GM21619 (cell line): Measurements from ENCODE around the gene ADD3.

Experiments
- ATAC-seq: cut with Tn5 transposase; IDR thresholded peaks from one replicate; pipeline ENCODE4 v1.9.1; 2021; ENCODE audit not compliant: unreplicated experiment

ADD3 gene

DNA sequence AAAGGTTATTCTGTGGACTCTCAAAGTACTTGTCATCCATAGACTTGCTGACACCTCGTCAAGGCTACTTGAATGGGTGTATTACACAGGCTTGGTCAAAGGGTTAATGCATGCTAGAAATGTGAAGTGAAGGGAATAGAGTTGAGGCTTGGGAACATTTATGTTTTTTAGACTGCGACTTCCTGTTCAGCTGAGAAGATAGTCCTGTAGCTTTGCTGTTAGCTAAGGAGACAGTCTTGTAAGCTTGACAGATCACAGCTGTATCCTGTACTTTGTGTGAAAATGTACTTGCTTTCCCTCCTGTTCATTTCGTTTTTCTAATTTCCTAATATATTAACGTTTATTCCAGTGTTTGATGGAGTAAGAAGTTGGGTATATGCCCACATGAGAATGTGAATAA lies 52.1 kb downstream of the ADD3 start:
- no peak for ATAC-seq

DNA sequence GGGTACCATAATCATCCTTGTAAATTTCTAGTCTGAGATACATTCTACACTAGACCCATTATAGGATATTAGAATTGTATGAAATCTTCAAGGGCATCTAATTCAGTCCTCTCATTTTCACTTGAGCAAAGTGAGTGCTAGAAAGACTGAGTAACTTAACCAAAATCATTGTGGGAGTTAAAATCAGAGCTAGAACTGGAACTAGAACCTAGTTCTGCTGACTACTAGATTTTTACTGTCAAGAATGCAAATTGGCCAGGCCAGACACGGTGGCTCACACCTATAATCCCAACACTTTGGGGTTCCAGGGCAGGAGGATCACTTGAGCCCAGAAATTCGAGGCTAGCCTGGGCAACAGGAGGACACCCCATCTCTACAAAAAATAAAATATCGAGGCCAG lies 53.9 kb downstream of the ADD3 start:
- no peak for ATAC-seq

DNA sequence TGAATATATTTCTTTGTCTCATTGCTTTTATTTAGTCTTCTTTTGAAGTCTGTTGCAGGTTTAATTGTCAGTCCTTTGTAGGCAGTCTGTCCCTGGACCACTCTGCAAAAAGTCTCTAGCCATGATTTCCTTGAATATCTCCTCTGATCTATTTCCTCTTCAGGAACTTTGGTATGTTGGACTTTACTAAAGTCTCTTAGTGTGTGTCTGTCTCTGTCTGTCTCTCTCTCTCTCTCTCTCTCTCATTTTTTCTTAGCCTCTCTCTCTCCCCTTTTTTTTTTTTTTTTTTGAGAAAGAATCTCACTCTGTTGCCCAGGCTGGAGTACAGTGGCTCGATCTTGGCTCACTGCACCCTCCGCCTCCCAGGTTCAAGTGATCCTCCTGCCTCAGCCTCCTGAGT lies 57.5 kb downstream of the ADD3 start:
- ATAC-seq: no peak

DNA sequence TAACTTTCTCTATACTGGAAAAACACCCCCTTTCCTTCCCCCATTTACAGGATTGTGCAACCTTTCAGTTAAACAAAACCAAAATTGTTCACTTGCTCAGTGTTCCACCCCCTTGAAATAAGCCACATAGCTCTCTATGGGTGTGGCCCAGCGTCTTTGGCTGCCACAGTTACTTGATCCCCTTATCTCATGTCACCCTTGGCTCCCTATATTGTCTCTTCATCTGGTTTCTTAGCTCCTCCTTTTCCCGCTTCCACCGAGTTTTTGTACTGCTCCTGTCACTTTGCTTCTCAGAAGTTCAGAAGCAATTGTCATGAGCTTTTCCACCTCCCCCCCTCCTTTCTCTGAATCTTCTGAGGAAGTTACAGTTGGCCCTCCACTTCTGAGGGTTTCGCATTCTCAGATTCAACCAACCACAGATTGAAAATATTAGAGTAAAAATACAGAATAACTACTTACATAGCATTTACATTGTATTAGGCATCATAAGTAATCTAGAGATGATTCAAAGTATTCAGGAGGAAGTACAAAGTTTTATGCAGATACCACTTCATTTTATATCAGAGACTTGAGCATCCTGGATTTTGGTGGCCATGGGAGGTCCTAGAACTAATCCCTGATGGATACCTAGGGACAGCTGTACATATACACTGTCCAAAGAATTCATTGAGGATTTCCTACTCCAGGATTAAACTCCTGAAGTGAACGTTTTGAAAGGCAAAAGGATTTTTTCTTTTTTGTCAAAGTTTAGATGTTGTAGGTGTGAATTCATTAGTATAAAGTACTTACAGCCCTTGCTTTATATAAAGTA lies 60.4 kb downstream of the ADD3 start:
- ATAC-seq: peak; percentile 45

DNA sequence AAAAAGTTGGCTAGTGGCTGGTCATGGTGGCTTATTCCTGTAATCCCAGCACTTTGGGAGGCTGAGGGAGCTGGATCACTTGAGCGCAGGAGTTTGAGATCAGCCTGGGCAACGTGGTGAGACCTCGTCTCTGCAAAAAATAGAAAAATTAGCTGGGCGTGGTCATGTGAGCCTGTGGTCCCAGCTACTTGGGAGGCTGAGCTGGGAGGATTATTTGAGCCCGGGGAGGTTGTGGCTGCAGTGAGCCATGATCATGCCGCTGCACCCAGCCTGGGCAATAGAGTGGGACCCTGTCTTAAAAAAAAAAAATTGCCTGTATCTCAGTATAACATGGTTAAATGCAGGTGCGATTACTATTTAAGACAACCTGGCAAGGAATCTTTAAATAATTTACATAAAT lies 61.0 kb downstream of the ADD3 start:
- ATAC-seq: no peak

DNA sequence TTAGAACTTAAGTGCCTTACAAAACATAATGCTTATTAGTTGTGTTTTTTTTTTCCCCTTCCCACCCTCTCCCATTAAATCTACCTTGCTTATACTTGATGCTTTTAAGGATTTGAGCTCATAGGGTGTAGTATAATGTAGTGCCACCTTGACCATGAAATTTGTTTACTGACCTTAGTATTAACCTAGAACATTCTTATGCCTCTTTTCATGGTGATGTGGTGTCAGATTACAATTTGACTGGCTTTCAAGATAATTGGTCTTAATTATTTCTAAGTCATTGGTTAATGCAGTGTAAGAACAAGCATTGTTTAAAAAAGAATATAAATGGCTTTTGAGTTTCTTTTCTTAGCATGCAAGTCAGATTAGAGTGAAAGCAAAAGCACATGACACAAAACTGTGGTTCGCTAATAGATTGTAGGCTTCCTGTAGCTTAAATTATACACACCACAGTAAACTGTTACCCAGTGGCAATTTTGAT lies 61.8 kb downstream of the ADD3 start:
- ATAC-seq: peak; percentile 52

DNA sequence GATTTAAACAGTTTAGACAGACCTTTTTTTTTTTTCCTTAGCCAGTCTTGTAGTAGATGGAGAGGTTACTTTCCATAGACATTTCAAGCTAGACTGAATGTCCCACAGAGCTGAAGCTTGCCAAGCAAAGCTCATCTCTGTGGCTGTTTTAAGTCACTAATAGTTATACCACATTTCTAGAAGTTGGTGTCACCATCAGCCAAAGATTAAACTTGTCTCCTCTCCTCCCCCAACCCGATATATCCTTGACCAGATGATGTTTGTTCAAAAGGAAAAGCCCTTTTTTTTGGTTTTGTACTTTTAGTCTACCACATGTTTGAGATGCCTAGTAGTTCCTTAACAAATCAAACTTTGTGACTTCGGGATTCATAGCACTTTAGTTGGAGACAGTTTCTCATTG lies 66.1 kb downstream of the ADD3 start:
- ATAC-seq: no peak

DNA sequence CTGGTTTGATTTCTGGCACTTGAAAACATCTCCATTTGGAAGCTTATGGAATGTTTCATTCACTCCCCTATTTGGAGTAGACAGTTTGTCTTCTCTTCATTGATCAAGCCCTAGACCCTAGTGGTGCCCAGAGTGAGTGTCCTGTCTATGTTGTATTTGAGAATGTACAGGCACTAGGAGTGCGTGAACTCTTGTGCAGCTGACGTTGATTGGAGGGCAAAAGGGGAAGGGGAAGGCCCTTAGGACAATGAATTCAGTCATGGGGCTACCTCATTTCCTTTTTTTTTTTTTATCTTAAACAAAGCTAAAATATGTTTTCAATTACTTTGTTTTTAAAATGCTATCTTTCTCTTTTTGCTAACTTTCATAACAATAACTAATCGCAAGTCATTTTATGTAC lies 66.5 kb downstream of the ADD3 start:
- no peak for ATAC-seq

DNA sequence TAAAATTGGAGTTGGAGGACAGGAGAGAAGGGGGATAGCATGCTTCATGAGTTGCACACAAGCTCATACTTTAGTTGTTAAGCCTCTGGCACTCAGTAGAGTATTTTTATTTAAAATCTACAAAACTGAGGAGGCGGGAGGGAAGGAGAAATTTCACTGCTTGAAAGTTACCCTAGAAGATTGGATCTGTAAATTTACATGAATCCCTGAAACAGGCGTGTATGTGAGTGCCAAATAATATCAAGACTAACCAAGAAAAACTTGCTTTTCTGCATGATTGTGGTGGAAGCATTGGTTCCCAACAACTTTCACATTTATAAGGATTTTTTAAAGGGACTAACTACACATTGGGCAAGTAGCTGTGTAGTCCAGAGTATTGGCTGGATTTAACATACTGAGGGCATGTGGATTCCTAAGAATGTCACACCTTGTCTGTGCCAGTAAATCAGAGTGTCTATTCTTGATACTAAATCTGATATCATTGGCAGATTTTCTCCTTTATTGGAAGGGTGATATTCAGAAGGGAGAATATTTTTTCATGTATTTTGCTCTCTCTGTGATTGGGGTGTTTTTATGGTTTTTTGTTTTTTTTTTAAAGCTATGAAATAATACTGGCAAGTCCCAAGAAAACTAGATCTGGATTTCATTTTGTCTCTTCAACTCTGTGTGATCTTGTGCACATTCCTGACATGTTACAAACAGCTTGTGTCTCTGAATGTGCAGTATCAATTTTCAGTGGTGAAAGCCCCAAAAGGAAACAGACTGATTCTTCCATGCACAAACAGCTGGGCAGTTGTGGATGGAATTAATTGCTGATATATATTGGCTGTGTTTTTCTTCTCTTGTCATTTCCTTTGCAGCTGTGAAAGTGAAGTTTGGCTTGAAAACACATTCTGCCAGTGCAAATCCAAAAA lies 67.2 kb downstream of the ADD3 start:
- no peak for ATAC-seq

DNA sequence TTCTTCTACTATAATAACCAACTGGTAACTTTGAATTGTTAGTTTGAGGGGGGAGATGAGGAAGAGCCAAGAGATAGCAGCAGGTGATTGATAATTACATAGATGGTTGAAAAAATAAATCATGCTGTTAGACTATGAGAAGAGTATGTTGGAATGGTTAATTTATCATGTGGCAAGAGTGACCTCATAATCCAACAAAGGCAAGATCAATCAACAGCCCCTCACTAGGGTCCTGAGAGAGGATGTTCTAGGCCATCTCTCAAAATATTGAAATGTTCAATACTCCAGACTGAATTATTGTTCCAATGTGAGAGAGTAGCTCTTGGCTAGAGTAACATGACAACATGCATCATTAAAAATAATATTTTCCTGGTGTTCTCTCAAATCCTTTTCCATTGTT lies 67.9 kb downstream of the ADD3 start:
- no peak for ATAC-seq

DNA sequence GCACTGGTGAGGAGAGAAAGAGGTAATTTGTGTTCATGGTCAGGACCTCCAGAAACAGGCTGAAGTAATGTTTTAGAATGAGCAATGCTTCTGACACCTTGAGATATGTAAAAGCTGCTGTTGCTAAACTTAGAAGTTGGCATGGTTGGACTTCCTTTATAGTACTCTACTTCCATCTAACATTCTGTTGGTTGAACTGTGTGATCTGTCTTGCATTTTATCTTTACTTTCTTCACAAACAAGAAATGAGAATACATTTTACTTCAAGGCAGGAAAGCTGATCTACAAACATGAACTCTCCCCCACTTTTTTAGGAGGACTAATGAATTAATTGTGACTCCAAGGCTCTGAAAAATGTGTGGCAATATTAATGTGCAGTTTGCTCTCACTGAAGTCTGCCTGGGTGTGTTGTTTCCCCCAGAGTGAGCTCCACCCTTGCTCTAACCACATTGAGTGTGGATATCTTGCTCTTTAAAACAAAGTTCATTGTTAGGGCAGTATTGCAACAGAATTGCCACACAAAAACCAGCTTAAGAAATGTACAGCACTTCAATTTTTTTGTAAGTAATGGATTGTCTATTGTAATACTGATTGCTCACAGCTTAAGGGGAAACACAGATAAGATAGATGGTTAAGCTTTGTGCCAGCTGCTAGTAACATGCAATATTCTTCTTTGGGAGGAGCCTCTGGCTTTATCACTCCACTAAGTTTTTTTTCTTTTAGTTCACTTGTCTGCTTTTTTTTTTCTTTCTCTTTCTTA lies 69.0 kb downstream of the ADD3 start:
- ATAC-seq: peak; percentile 63

DNA sequence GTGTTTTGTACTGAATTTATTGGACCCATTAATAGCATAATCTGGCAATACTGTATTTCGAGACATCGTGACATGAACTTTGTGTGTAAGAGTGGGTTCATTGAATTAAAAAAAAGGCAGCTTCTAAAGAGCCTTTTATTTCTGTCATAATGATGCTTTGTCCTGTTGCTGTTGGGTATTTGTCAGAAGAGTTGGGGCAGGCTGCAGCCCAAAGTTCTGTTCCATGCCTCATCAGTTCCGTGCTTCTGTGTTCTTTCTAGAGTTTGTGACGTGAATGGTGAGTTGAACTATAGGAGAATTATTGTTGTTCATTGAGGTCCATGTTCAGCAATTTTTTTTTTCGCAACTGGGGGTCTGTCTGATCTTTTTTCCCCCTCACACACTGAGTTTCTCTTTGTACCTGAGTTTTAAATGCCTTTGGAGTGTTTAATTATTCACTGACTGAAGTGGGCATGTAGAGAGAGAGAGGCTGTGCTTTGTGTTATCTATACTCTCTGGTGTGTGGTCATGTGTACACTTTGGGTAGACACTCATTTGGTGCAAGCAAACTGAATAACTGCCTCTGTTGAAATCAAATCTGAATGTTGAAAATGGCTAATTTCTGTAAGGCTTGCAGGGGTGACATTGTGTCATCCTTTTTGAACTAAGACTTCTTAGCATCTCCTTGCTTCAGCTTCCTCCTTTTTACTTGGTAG lies 69.8 kb downstream of the ADD3 start:
- peak; percentile 27 for ATAC-seq

DNA sequence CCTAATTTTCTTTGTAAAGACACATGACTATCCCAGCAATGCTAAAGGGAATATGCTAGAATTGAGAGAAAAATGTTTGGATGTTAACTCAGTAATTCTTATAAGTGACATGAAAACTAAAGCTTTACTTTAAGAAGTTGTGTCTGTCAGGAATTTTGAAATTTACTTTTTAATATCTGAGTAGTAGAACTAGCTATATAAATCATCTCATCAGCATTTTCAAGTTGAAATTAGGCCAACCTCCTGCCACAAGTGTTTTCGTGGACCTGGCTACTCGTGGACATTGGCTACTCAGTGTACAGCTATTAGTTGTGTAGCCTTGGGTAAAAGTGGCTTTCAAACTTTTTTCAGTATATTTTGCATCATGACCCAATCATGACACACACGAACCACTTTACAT lies 70.5 kb downstream of the ADD3 start:
- ATAC-seq: no peak

DNA sequence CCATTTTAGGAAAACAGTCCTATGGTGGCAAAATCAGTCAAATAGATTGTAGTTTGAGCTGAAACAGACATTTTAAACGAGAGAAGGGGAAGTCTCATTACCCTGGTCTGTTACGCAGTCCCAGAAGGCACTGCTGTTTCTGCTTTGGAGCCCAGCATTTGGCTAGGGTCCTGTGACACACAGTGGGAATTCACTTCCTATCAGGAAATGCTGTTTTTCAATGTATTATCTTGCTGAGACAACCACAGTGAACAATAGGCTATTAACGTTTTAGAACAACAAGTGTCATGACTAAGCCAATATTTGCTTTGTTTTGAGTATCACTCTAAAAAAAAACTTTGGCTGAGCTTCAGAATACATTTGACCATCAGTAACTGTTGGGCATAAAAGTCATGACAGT lies 74.1 kb downstream of the ADD3 start:
- no peak for ATAC-seq

DNA sequence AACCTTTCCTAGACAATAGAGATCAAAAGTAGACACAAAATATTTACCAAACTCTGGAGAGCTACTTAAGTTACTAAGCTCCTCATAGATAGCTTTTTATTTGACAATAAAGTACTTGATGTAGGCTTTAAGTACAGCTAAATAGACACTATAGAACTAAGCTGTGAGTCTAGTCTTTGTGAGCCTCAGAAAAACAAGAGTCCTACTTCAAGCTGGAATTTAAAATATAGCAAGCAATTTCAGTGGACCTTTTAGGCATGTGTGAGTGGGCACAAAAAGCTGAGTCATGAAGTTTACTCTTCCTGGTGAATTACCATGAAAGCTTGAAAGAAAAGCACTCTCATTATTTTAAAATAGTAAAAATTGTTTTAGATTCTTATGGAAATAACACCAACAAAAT lies 76.1 kb downstream of the ADD3 start:
- ATAC-seq: no peak

DNA sequence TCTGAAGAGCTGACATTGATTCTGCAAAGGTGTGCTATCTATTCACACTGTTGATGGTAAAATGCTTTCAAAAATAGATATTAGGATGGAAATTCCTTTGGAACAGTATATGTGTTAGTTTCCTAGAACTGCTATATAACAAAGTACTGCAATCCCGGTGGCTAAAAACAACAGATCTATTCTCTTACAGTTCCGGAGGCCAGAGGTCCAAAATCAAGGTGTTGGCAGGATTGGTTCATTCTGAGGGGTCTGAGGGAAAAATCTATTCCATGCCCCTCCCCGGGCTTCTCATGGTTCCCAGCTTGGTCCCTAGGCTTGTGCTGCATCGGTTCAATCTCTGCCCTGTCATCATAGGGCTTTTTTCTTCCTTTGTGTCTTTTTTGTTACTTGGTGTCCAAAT lies 79.9 kb downstream of the ADD3 start:
- ATAC-seq: no peak

DNA sequence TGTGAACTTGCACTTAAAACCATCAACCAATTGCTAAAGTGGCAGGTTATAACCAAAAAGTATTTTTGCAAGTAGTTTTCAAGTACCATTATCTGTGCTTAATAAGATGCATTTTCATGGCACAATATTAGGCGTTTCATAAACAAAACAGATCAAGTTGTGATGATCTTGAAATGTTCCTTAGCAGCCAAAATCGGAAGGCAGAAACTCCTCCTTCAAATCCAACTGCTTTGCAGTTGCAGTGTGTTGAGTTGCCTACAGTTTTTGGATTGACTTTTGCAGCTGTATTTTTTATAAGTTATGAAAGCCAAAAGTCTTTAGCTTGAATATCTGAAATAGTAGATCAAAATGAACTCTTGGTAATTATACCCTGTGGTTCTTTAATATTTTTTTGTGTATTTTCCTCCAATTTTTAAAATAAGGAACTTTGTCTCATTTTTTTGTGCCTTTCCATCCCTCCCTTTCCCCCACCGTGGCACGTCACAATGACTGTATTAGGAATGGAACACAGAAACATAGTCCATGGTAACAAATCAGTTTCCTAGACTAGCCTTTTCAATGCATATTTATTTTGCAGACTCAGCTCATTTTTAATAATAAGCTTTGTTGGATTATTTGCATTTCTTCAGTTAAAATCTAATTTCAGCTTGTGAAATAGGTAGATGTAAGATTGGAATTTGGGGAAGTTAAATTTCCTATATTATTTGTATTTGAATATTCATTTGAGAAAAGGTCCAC lies 80.8 kb downstream of the ADD3 start:
- ATAC-seq: no peak

DNA sequence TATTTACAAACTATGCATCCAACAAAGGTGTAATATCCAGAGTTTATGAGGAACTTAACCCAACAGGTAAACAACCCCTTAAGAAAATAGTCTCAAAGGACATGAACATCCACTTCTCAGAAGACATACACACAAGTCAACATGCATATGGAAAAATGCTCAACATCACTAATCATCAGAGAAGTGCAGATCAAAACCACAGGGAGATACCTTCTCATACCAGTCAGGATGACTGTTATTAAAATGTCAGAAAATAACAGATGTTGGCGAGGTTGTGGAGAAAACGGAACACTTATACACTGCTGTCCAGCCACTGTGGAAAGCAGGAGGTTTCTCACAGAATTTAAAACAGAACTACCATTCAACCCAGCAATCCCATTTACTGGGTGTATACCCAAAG lies 84.0 kb downstream of the ADD3 start:
- ATAC-seq: no peak

DNA sequence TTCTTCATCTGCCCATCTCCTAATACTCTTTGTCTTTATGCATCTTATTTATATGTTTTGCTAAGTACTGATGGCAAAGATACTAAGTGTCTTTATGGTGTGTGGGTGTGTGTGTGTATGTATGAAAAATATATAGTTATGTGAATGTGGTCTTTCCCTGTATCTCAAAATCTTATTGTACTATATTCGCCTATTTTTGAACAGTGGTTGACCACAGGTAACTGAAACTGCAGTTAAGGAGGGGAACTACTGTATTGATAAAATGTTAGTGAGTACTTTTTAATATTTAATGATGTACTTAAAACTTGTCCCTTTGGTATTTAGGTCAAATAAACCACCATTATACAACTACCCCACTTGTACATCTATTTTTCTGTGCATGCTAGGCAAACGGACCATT lies 85.9 kb downstream of the ADD3 start:
- ATAC-seq: no peak

DNA sequence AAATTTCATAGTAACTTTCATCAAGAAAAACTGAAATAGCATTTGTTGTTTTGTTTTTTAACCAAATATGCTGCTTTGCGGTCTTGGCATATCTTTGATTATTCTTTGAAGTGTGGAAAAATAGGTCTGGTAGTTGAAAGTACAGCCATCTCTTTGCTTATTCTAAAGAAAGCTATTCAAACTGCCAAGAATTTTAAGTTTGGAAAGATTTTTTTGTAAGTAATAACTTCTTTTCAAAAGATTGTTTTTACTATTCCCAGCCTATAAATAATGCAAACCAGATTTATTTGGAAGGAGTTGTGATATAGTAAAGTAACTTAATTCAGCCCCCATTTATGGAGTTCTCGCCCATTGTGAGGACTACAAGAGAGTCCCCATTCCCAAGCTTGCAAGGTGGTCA lies 87.0 kb downstream of the ADD3 start:
- ATAC-seq: no peak
